CD4-positive, alpha-beta T cell treated with Interleukin-17A for 4 hours (primary cell): ENCODE data around the gene COL6A3.
"Not testable (repeated sequence)": the region's sequence is repeated elsewhere in the genome, so short reads cannot be mapped to it uniquely, and the experiment has no call there.

Source experiments
- DNase-seq: peaks from one replicate; pipeline ENCODE4 v3.0.0-alpha.2; 2020; ENCODE audit warnings: mixed read lengths

The COL6A3 gene

DNA sequence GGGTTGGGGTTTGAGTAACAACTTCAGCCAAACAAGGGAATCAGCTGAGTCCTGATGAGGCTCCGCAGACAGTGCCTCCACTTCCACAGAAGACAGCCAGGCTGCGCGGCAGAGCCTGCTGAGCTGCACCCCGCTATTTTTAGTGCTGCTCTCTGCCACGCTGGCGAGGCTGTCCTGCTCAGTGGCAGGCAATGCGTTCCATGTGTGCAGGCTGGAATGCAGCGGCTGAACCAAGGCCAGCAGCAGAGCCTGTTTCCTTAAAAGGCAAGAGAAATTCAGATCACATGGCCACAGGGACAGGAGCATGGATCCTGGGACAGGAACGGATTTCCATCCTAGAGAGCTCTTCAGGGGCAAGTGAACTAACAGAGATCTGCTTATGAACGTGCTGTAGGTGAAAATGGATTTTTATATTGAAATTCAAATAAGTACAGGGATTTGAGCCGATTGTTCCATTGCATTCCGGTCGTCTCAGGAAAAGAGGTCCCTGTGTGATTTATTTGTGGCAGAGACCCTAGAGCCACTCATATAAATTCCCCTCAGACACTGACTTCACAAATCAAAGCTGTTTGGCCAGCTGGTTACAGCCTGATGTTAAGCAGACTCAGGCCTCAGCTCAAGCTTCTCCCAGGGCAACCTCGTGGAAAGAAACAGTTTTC is 98.7 kb downstream of the COL6A3 start:
- no peak for DNase-seq

DNA sequence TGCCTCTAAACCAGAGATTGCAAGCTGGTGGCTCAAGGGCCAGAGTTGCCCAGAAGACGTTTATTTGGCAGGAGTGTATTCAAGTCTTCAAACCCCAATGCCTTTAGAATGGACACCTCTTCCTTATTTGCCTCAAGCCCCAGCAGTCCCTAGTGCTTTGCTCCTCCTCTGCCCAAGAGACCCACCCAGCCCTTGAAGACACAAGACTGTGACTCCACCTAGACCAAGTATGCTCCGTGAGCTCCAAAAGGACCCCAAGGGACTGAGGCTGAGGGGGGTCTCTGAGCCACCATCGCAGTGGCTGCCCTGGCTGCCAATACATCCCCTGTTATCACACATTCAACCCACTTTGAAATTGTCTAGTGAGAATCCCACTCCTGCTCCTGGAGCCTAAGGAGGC is 99.3 kb downstream of the COL6A3 start:
- no peak for DNase-seq

DNA sequence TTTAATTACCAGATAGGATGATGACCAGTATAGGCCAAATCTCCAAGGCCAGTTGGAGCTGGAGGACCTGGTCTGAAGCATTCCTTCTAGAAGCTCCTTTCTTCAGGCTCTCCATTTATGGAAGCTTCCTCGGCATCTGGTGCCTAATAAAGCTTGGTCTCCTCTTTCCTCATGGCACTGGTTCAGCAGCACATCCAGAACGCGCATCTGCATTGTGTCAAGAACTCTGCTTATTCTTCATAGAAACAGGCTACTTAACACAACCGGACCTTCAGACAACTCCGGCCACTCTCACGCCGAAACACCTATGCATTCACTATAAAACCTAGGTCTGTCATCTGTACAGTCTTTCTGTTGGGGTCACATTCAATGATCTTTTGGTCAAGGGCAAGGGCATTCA is 99.8 kb downstream of the COL6A3 start:
- DNase-seq, result no peak

DNA sequence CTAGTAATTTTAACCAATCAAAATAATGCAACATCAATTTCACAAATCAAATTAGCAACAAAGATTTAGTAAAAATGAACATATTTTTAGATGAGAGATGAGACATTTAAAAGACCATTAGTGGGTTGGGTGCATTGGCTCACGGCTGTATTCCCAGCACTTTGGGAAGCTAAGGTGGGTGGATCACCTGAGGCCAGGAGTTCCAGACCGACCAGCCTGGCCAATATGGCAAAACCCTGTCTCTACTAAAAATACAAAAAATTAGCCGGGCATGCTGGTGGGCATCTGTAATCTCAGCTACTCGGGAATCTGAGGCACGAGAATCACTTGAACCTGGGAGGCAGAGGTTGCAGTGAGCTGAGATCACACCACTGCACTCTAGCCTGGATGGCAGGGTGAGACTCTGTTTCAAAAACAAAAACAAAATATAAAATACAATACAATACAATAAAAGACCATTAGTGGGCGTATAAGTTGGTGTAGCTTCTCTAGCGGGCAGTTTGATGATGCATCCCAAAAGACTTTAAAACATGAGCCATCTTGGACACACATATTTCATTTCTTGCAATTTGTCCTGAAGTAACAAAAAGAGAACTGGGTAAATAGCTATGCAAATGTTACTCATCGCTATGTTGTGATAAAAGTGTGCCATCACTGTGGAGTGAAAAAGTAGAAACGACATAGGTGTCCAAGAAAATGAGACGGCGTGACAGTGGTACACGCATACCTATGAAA is 101.8 kb downstream of the COL6A3 start:
- DNase-seq, result no peak

DNA sequence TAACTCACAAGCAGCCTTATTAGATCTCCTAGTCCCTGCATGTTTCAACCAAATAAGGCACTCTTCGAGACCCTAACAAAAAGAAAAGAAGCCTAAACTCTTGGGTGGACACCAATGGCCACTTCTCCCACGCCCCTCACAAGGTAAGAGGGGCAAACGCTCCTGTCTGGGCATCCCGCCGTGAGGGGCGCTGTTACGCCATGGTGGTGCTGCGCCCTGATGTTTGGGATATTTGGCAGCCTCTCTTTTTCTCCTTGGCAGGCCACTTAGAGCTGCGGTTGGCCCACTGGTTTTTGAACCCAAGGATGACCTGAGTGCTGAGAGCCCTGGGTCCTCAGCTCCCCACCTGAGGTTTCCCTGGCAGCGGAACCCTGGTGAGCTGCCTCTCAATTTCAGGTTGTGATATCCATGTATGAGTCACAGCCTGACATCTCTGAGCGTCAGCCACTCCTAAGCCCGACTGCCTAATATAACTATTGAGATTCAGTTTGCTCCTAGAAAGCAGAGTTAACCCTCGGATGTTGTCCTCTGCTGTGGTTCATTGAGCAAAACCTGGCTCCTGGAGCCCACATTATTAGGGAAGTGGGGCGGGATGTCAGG is 103.3 kb downstream of the COL6A3 start:
- no peak for DNase-seq

GRCh38 chr2:237309416-237309815 is 104.5 kb downstream of the COL6A3 start:
- no peak for DNase-seq

GRCh38 chr2:237309011-237309410 is 105.0 kb downstream of the COL6A3 start:
- DNase-seq, result no peak

GRCh38 chr2:237307474-237307873 is 106.5 kb downstream of the COL6A3 start:
- no peak for DNase-seq

GRCh38 chr2:237306787-237307170 is 107.2 kb downstream of the COL6A3 start:
- no peak for DNase-seq

DNA sequence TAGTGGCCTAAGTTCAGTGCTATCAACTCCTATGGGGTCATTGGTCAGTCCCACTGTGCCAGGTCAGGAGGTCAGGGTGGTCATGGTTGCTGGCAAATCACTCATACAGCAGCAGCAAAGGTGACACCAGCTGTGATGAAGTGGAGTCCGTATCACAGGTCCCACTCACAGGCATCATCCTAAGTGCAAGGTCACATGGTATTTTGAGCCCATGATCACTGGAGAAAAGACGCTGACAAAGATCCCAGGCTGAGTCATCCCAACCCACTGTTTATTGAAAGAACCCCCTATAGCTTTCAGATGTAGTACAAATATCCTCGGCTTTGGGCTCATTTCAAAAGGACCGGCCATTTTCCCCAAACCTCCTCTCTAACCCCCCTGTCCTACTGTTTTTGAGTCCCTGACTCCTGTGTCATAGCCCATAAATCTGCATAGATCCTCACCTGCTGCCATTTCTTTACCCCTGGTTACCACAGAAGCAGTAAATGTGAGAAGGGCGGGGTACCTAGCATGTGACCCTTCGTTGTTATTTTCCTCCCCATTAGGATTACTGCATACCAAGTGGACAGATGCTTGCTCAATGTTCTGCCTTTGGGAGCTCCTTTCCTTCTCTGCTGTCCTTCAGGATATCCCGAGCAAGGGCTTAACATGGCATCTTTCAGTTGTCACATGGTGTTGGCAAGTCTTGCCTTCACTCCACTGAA is 107.7 kb downstream of the COL6A3 start:
- DNase-seq, result no peak

DNA sequence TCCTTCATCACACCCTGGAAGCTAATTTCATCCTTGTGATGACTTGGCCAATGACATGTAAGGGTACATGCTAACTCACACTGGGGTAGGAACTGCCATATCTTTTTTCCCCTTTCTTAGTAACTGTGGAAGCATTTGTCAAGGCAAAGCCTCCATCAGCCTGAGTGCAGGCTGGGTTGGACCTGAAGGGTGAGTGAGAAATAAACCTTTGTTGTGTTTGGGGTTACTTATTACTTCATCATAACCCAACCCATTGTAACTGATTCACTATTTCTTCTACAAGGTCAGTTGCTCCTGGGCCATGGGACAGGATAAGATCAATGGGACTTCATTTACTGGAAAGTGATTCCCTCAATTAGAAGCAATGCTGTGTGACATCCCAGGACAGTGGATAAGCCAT is 108.4 kb downstream of the COL6A3 start:
- no peak for DNase-seq

DNA sequence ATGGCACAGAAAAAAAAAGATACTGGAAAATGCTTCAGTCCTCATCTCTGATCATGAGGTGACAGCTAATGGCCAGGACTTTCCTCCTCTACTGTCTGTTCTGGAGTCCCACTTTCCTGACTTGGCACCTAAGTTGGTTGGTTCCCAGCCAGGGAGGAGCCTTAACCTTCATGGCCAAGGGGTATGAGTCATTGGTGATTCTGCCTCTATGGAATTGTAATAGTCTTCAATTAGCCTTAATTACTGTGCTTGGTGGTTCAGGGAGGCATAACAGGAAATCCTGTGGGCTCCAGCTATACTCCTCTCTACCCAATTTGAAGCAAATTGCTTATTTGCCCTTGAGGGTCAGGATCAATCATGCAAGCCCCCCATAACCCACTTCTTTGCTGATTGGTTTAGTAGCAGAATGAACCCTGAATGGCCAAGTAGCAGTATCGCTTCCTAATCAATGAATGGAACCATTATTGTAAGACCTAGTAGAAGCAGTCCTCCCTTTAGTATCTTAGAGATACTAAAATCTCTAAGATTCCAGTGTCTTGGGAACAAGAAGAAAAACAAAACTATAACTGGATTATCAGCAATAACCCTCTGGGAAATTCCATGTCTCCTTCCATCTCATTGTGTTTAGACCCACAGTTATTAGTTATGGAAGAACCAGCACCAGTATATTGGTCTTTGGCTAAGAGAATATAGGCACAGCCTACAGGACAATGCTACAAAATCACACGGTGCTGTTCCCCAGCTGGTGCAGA is 109.0 kb downstream of the COL6A3 start:
- DNase-seq, result no peak

- not testable (repeated sequence) for DNase-seq
Measured at GRCh38 chr2:237303244-237303643, 110.7 kb downstream of the COL6A3 start.

GRCh38 chr2:237301595-237301994 is 112.4 kb downstream of the COL6A3 start:
- DNase-seq, result no peak

DNA sequence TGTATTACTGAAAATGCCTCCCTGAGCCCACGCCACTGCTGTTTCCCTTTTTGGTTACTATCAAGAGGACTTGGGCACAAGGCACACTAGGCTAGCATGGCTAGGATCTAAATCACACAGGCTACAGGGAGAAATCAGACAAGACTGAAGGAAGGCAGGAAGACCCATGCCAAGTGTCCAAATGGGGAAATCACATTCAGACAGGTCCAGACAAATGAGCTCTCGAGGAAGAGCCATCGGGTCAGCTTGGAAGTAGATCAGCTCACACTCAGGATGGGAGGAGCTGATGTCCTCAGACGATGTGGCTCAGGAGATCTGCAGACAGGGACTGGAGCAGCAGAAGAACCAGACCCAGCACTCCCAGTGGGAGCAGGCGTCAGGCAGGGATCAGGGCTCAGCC is 113.2 kb downstream of the COL6A3 start:
- no peak for DNase-seq

GRCh38 chr2:237299906-237300305 is 114.1 kb downstream of the COL6A3 start:
- DNase-seq, result no peak

DNA sequence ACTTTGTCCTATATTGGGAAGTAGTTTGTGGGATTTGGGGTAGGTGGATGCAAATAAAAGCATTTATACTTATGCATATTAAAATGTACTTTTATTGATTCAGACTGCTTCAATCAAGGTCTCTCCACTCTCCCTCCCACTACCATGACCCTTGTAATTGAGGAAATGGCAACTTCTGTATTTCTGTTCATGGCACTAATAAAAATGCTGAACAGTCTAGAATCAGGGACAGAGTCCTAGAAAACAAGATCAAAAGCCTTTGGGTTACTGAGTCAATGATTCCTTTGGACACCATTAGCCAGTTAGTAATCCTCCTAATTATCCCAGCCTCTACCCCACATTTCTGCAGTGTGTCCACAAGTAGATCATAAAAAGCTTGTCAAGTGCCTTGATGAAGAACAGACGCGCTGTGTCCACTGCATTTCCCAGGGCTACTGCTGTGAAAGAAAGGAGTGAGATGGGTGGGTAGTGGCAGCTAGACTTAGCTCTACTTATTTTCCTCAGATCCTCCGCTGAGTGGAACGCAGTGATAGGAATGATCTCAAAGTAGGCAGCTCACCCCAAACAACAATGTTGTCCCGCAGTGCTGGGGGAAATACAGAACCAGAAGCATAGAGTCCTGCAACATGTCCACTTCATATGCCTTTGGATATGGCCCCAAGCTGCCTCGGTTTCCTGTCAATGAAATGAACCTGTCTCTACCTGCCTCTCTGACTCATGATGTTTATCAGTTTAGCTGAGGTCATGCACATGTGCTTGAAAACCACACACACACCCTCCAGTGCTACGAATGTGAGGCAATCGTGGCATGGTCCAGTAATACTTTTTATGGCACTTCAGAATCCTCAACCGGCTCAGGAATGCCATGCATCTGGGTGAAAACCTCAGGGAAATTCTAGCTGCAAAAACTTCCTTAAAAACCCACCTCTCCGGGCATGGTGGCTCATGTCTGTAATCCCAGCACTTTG is 115.5 kb downstream of the COL6A3 start:
- no peak for DNase-seq

GRCh38 chr2:237297421-237298150 is 116.4 kb downstream of the COL6A3 start:
- no peak for DNase-seq

DNA sequence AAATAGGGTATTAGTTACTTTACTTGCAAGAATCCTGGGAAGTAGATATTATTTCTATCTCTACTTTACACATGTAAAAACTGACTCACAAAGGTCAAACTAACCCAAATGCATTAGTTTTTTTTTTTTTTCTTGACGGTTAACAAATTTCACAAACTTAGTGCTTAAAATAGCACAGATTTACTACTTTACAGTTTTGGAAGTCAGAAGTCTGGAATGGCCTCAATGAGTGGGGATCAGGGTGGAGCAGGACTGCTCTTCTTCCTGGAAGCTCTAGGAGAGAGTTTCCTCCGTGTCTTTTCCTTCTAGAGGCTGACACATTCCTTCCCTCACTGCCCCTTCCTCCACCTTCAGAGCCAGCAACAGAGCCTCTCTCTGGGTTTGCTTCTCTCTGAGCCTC is 117.2 kb downstream of the COL6A3 start:
- DNase-seq, result no peak

DNA sequence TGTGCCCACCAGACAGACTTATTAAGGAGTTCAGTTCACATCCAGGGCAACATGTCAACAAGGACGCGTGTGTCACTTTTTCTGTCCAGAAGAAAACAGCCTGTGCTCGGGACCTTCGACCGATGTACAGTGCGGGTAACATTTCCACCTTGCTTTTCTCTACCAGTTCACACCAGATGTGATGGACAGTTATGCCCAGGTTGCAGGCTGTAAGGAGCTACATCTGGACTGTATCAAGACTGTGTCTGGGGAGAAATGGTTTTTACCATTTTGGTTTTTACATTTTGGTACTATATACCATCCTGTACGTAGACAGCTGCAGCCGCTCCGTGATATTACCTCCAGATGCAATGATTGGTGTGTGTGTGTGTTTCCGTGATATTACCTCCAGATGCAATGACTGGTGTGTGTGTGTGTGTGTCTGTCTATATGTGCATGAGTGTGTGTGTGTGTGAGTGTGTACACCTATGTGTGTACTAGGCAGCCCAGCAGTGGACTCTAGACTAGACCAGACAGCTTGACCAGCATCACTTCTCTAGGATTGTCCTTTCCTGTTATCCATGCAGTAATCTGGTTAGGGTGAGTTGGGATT is 118.0 kb downstream of the COL6A3 start:
- DNase-seq, result no peak

DNA sequence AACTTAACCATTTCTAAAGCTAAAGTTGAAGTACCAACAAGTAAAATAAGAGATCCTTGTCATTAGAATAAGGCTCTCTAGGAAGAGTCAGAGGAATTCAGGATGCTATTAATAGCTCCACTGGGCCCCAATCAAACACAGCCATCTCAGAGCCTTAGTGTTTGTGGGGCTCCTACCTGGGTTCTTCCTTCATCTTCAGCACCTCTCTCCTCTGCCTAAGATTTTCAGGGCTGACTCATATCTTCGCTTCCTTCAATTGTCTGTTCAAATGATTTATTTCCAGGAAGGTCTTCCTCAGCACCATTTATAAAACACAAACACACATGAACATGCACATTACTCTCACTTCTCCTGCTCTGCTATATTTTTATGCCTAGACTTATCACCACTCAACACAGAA is 119.5 kb downstream of the COL6A3 start:
- DNase-seq, result no peak
